ENCODE data around the gene KCP. TPM values are rescaled to one million over a fixed set of nuclear protein-coding genes. Genes with fewer than 3 reads are reported as not detected.

The KCP gene
- total and polyA plus RNA-seq, 2 of the 13 experiments (the other 11 are each of a cell fraction or from before 2014, with no cell fraction given), result 0.37 to 1.0 TPM

GRCh38 chr7:128852537-128853254 is 57.8 kb downstream of the KCP start:
- DNase-seq (ENCODE audit: low spot score), result no peak
- Histone ChIP-seq H2AFZ (ENCODE audit: low read length) (no peak overlapping the region), H3K27me3 (ENCODE audit: control insufficient read depth in 1 of 2, insufficient read depth in 2 of 2, low read length in 2 of 2) (peaks cover 13 to 53% of the 10 kb centered on the region in 2 experiments; a peak in 4 of 5 replicates), H3K36me3 (replicated peaks in 1 of 2; ENCODE audit: control insufficient read depth in 1 of 2, insufficient read depth in 2 of 2, low read length in 2 of 2) (no peaks in the 10 kb centered on the region), H3K27ac (ENCODE audit: extremely low read length, insufficient read depth, low read length) (no peak overlapping the region), H3K4me2 (ENCODE audit: low read depth, low read length) (no peak overlapping the region), H3K4me1 (ENCODE audit: insufficient read depth, low read length) (no peaks in the 10 kb centered on the region), H4K20me1 (ENCODE audit: insufficient read depth, low read length) (no peaks in the 10 kb centered on the region), H3K4me3 (replicated peaks in 1 of 3; ENCODE audit: insufficient read depth in 1 of 3, low read depth in 2 of 3, low read length in 3 of 3) (no peak overlapping the region), H3K9me3 (ENCODE audit: low read length) (no peaks in the 10 kb centered on the region), H3K9ac (ENCODE audit: insufficient read depth, low read depth, low read length) (no peak overlapping the region), H3K79me2 (ENCODE audit: insufficient read depth, low read length) (no peaks in the 10 kb centered on the region)
- POLR2A ChIA-PET, result no interaction called here
- no peak for FAIRE-seq
- no peak for ATAC-seq
- no peak for TF ChIP-seq NR2C2 (CRISPR knock-in tag; IDR thresholded peaks at IDR 0.05; ENCODE audit: borderline replicate concordance)
- no peak for TF ChIP-seq ZNF264 (CRISPR knock-in tag; IDR thresholded peaks at IDR 0.05)
- TF ChIP-seq NCOA1 (CRISPR knock-in tag; IDR thresholded peaks at IDR 0.05), result no peak
- TF ChIP-seq SKI (IDR thresholded peaks at IDR 0.05; ENCODE audit: partially characterized antibody), result no peak
- TF ChIP-seq TEAD3 (CRISPR knock-in tag; optimal IDR thresholded peaks at IDR 0.05; ENCODE audit: borderline replicate concordance), result no peak
- TF ChIP-seq RNF219 (CRISPR knock-in tag; IDR thresholded peaks at IDR 0.05), result no peak
- TF ChIP-seq CREM (IDR thresholded peaks at IDR 0.05), result no peak
- TF ChIP-seq CREM (CRISPR knock-in tag; IDR thresholded peaks at IDR 0.05), result no peak
- no peak for TF ChIP-seq HOXA5 (CRISPR knock-in tag; IDR thresholded peaks at IDR 0.05)
- no peak for TF ChIP-seq IRX3 (CRISPR knock-in tag; IDR thresholded peaks at IDR 0.05; ENCODE audit: borderline replicate concordance, low read depth)
- TF ChIP-seq NFKB2 (CRISPR knock-in tag; IDR thresholded peaks at IDR 0.05; ENCODE audit: borderline replicate concordance), result no peak
- no peak for TF ChIP-seq SNAPC2 (CRISPR knock-in tag; IDR thresholded peaks at IDR 0.05)
- WGBS (ENCODE audit: low lambda C conversion rate), result 72% methylated on average over 5 of the region's 28 CpGs
- no TSS peak for BruUV-seq (replicated peaks)
- intact Hi-C loops (cut with micrococcal nuclease; ENCODE audit: unreplicated experiment), result no loop called here
- CTCF ChIA-PET (ENCODE audit: low intra/inter-chr PET ratio, low total read pairs), result no interaction called here
- in situ Hi-C loops (cut with HindIII; ENCODE audit: extremely low pct_ligation_motif_present, low pct_unique_long_range_greater_than_20kb), result no loop called here
